ENCODE results near the gene HCN3. TPM values are rescaled to one million over a fixed set of nuclear protein-coding genes. Genes with fewer than 3 reads are reported as not detected.

Gene HCN3
- total RNA-seq, 4 donors from 2014 or later, result 0.18 to 1.5 (median 1.1) TPM

DNA sequence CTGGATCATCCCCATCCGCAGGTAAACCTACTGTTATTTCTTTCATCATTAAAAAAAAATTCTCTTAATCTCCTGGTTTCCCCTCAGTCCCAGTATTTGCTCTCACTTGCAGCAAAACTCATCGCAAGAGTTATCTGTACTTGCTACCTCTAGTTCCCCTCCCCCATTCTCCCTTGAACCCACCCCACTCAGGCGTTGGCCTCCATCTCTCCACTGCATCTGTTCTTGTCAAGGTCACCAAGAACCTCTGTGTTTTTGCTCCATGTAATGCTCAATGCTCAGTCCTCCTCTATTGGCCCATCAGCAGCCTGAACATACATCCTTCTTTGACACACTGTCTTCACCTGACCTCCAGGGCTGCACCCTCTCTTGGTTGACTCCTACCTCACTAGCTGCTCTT, 19.4 kb downstream of the HCN3 start:
- ATAC-seq, result no peak
- Histone ChIP-seq H3K36me3 (no peaks in the 10 kb centered on the region), H3K4me3 (no peak overlapping the region), H3K27me3 (peaks cover 17 to 25% (median 24%) of the 10 kb centered on the region in 3 donors), H3K27ac (no peak overlapping the region), H3K4me1 (no peaks in the 10 kb centered on the region), H3K9me3 (no peaks in the 10 kb centered on the region)
- DNase-seq, result no peak
- TF ChIP-seq POLR2A (IDR thresholded peaks at IDR 0.05), result no peak
- TF ChIP-seq, protein P1, sequence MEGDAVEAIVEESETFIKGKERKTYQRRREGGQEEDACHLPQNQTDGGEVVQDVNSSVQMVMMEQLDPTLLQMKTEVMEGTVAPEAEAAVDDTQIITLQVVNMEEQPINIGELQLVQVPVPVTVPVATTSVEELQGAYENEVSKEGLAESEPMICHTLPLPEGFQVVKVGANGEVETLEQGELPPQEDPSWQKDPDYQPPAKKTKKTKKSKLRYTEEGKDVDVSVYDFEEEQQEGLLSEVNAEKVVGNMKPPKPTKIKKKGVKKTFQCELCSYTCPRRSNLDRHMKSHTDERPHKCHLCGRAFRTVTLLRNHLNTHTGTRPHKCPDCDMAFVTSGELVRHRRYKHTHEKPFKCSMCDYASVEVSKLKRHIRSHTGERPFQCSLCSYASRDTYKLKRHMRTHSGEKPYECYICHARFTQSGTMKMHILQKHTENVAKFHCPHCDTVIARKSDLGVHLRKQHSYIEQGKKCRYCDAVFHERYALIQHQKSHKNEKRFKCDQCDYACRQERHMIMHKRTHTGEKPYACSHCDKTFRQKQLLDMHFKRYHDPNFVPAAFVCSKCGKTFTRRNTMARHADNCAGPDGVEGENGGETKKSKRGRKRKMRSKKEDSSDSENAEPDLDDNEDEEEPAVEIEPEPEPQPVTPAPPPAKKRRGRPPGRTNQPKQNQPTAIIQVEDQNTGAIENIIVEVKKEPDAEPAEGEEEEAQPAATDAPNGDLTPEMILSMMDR (IDR thresholded peaks at IDR 0.05 in 4 of 5, conservative IDR thresholded peaks at IDR 0.05 in 1 of 5), result no peak
- intact Hi-C loops (cut with DNase I; ENCODE audit: low total_unique reads) (no loop called here), in situ Hi-C loops (cut with MboI; ENCODE audit: low sequenced_read_pairs in 4 of 4) (no loop called here)

- ATAC-seq, result no peak
- intact Hi-C loops (cut with DNase I; ENCODE audit: low total_unique reads), result no loop called here
- no peak overlapping the region for H3K27ac ChIP-seq
- no peaks in the 10 kb centered on the region for H3K4me1 ChIP-seq
- H3K36me3 ChIP-seq, result no peaks in the 10 kb centered on the region
- no peak overlapping the region for H3K4me3 ChIP-seq
- H3K9me3 ChIP-seq, result no peaks in the 10 kb centered on the region
- TF ChIP-seq POLR2A (IDR thresholded peaks at IDR 0.05), result no peak
- TF ChIP-seq, protein P1 (IDR thresholded peaks at IDR 0.05 in 4 of 5, conservative IDR thresholded peaks at IDR 0.05 in 1 of 5), result no peak
- H3K27me3 ChIP-seq, result peaks cover 17 to 25% (median 24%) of the 10 kb centered on the region in 3 donors
- no peak for DNase-seq
- in situ Hi-C loops (cut with MboI; ENCODE audit: low sequenced_read_pairs in 4 of 4), result no loop called here
Observed at GRCh38 chr1:155297384-155297783, 20.1 kb downstream of the HCN3 start.

DNA sequence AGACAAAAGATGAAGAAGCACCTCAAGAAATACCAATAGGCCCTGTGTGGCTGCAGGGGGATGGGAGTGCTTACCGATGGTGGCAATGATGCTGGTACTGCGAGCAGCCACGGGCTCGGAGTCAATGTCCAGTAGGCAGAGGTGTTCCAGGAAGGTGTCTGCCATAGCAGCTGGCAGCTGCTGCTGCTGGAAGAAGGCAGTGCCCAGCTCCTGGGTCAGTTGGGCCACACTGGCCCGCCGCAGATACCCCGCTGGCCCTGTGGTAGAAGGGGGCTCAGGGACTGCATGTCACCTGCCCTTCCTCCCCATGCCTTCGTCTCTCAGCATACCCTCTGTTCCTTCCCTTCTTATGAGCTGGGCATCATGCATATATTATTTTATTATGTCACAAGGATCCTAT, 22.8 kb downstream of the HCN3 start:
- H3K9me3 ChIP-seq, result no peaks in the 10 kb centered on the region
- in situ Hi-C loops (cut with MboI; ENCODE audit: low sequenced_read_pairs in 4 of 4), result no loop called here
- H3K4me1 ChIP-seq, result no peaks in the 10 kb centered on the region
- TF ChIP-seq POLR2A (IDR thresholded peaks at IDR 0.05), result no peak
- TF ChIP-seq, protein P1 (IDR thresholded peaks at IDR 0.05 in 4 of 5, conservative IDR thresholded peaks at IDR 0.05 in 1 of 5), result no peak
- H3K27me3 ChIP-seq, result peaks cover 4 to 17% (median 12%) of the 10 kb centered on the region in 3 donors
- no peaks in the 10 kb centered on the region for H3K36me3 ChIP-seq
- H3K27ac ChIP-seq, result no peak overlapping the region
- DNase-seq, result no peak
- intact Hi-C loops (cut with DNase I; ENCODE audit: low total_unique reads), result no loop called here
- ATAC-seq, result no peak
- no peak overlapping the region for H3K4me3 ChIP-seq

DNA sequence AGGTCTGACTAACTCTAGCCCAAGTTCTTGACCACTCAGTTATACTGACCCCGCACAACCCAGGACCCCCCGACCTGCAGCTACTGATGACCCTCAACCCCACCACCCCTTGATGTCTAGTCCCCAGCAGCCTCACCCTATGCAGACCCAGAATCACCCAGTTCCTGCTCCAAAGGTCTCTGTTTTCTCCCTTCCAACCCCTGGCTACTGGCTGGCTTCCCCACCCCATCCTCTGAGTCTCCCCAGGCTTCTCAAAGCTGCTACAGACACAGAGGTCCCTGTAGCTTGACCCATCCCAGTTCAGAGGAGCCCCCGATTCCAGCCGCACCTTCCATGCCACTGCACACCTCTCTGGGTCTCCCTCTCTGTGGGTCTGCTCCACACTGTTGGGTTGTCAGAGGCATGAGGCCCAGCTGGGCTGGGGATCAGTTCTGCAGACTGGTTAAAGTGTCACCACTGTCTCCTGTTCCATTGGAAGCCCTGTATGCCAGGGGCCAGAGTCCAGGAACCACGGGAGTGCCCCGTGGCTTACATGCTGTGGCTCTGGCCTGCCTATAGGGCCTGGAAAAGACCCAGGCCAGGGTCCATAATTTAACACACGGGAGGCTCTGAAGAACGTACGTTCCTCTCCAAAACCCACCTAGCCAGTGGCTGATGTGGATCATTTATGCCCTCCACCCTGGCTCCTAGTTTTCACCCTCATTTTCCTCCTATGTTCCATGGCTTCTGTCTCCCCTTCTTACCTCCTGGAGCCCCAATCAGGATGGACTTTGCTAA, 23.5 kb downstream of the HCN3 start:
- DNase-seq (no peak), ATAC-seq (no peak)
- intact Hi-C loops (cut with DNase I; ENCODE audit: low total_unique reads), result no loop called here
- H3K4me3 ChIP-seq, result no peak overlapping the region
- H3K27ac ChIP-seq, result no peak overlapping the region
- no peaks in the 10 kb centered on the region for H3K9me3 ChIP-seq
- H3K4me1 ChIP-seq, result no peaks in the 10 kb centered on the region
- no peak for TF ChIP-seq POLR2A (IDR thresholded peaks at IDR 0.05)
- TF ChIP-seq, protein P1 (IDR thresholded peaks at IDR 0.05 in 4 of 5, conservative IDR thresholded peaks at IDR 0.05 in 1 of 5), result no peak
- peaks cover 0 to 10% (median 5%) of the 10 kb centered on the region in 3 donors for H3K27me3 ChIP-seq
- no peaks in the 10 kb centered on the region for H3K36me3 ChIP-seq
- in situ Hi-C loops (cut with MboI; ENCODE audit: low sequenced_read_pairs in 4 of 4), result no loop called here
